HepG2 (cell line): ENCODE measurements around the gene DIPK1A. TPM values are rescaled to one million over a fixed set of nuclear protein-coding genes. Genes with fewer than 3 reads are reported as not detected.

Source experiments
- FOXK1 ChIP-seq: sonication (generic); formaldehyde crosslinking; IDR thresholded peaks from 2 replicates; pipeline ENCODE4 v1.4.0; 2020; ENCODE audit warnings: low read depth, missing genetic modification reagents, borderline replicate concordance
- MAFF ChIP-seq: IDR thresholded peaks from 2 replicates; pipeline ENCODE4 v1.6.1; 2011; ENCODE audit warnings: low read depth, low read length, improper control_type of control experiment
- MIER2 ChIP-seq: IDR thresholded peaks from 2 replicates; pipeline ENCODE4 v1.6.1; 2016; ENCODE audit warnings: missing biosample characterization, missing genetic modification reagents
- NBN ChIP-seq: fragments of 450-650 bp; conservative IDR thresholded peaks from 2 replicates; pipeline ENCODE4 v1.6.1; 2017
- NCOA1 ChIP-seq: sonication (generic); formaldehyde crosslinking; IDR thresholded peaks from 2 replicates; pipeline ENCODE4 v1.9.0; 2021; ENCODE audit warnings: missing genetic modification reagents
- NFYC ChIP-seq: IDR thresholded peaks from 2 replicates; pipeline ENCODE4 v1.6.1; 2016; ENCODE audit warnings: missing genetic modification reagents, missing compliant biosample characterization
- SIX1 ChIP-seq: sonication (generic); formaldehyde crosslinking; IDR thresholded peaks from 2 replicates; pipeline ENCODE4 v1.4.0; 2020; ENCODE audit warnings: missing genetic modification reagents, borderline replicate concordance
- SKI ChIP-seq: fragments of 450-650 bp; IDR thresholded peaks from one replicate; pipeline ENCODE4 v1.6.1; 2018; ENCODE audit warnings: mild to moderate bottlenecking; ENCODE audit not compliant: partially characterized antibody
- SSRP1 ChIP-seq: IDR thresholded peaks from 2 replicates; pipeline ENCODE4 v1.6.1; 2016; ENCODE audit warnings: control low read depth
- TBX3 ChIP-seq: fragments of 450-650 bp; IDR thresholded peaks from 2 replicates; pipeline ENCODE4 v1.6.1; 2017; ENCODE audit warnings: antibody characterized with exemption, mild to moderate bottlenecking, inconsistent platforms, borderline replicate concordance
- ZBTB1 ChIP-seq: sonication (generic); formaldehyde crosslinking; IDR thresholded peaks from 2 replicates; pipeline ENCODE4 v1.4.0; 2020; ENCODE audit warnings: missing genetic modification reagents, borderline replicate concordance
- ZNF652 ChIP-seq: IDR thresholded peaks from 2 replicates; pipeline ENCODE4 v1.6.1; 2016; ENCODE audit warnings: low read depth, borderline replicate concordance
- ZNF710 ChIP-seq: sonication (generic); formaldehyde crosslinking; IDR thresholded peaks from 2 replicates; pipeline ENCODE4 v1.5.0; 2020; ENCODE audit warnings: mild to moderate bottlenecking, missing genetic modification reagents, borderline replicate concordance
- ZNF749 ChIP-seq: sonication (generic); formaldehyde crosslinking; IDR thresholded peaks from 2 replicates; pipeline ENCODE4 v1.8.0; 2022; ENCODE audit warnings: mild to moderate bottlenecking, missing genetic modification reagents, moderate library complexity, borderline replicate concordance
- polyA plus RNA-seq, 8 experiments: library from polyadenylated mRNA; depleted of rRNA in 3 of 8; stranded (reverse) in 7 of 8; unstranded in 1 of 8; fragments of >200 nt; fragmentation: Illumina TruSeq in 4 of 8; extraction: Trizol in 4 of 8; gene quantifications; 2 replicates each; pipeline versions ENCODE4 v1.2.1 to v1.2.3, GENCODE V29; 2011 to 2016; ENCODE audit warnings: low read depth in 4 of 8, missing spikeins in 1 of 8, mixed read lengths in 1 of 8; ENCODE audit not compliant: insufficient read depth in 1 of 8
- total RNA-seq, 5 experiments: library from RNA; depleted of rRNA; stranded (reverse); fragments of >200 nt; fragmentation: Illumina TruSeq; extraction: Trizol; gene quantifications; 2 replicates each; pipeline ENCODE4 v1.2.3, GENCODE V29; 2016; ENCODE audit warnings: low read depth in 1 of 5
- TF ChIP-seq, protein P1 (sequence below): sonication (generic); formaldehyde crosslinking; IDR thresholded peaks from 2 replicates; pipeline ENCODE4 v1.5.0; 2020; ENCODE audit warnings: missing genetic modification reagents
- TF ChIP-seq, protein P2 (sequence below): IDR thresholded peaks from 2 replicates; pipeline ENCODE4 v1.4.0; 2020; ENCODE audit warnings: mild to moderate bottlenecking, missing genetic modification reagents
- TF ChIP-seq, protein P3 (sequence below), 2 experiments: sonication (generic) in 1 of 2; formaldehyde crosslinking in 1 of 2; IDR thresholded peaks; 2 replicates each; pipeline versions ENCODE4 v1.4.0 to v1.6.1; 2016 to 2020; ENCODE audit warnings: borderline replicate concordance in 1 of 2, low read depth in 1 of 2, mild to moderate bottlenecking in 1 of 2, missing genetic modification reagents in 1 of 2

DIPK1A gene
- total and polyA plus RNA-seq, 2 of the 13 experiments (the other 11 are each of a cell fraction or from before 2014, with no cell fraction given): 8.4 TPM

DNA sequence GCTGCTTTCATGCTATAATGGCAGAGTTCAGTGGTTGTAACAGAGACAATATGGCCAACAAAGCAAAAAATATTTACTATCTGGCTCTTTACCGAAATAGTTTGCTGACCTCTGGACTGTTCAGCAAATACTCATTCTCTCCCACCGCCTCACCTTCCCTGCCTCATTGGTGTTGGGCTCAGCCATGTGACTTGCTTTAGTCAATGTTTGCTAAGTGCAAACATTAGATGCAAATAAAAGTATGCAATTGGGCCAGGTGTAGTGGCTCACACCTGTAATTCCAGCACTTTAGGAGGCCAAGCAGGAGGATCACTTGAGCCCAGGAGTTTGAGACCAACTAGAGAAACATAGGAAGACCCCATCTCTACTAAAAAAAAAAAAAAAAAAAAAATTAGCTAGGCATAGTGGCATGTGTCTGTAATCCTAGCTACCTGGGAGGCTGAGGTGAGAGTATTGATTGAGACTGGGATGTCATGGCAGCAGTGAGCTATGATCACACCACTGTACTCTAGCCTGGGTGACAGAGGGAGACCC is 74.3 kb downstream of the DIPK1A start (continued):
- TF ChIP-seq TBX3 (peak; percentile 92), SKI (peak; percentile 68), NBN (no peak), ZNF710 (CRISPR knock-in tag) (no peak), ZNF652 (CRISPR knock-in tag) (peak; percentile 33; the same call in 1 of the 2 replicates), NFYC (CRISPR knock-in tag) (peak; percentile 75), SSRP1 (CRISPR knock-in tag) (no peak), FOXK1 (CRISPR knock-in tag) (peak; percentile 21; the same call in 1 of the 2 replicates), MAFF (peak; percentile 58; the same call in 1 of the 2 replicates), NCOA1 (CRISPR knock-in tag) (no peak), SIX1 (CRISPR knock-in tag) (no peak), MIER2 (CRISPR knock-in tag) (no peak), ZNF749 (CRISPR knock-in tag) (no peak), ZBTB1 (no peak)
- TF ChIP-seq, protein P1, sequence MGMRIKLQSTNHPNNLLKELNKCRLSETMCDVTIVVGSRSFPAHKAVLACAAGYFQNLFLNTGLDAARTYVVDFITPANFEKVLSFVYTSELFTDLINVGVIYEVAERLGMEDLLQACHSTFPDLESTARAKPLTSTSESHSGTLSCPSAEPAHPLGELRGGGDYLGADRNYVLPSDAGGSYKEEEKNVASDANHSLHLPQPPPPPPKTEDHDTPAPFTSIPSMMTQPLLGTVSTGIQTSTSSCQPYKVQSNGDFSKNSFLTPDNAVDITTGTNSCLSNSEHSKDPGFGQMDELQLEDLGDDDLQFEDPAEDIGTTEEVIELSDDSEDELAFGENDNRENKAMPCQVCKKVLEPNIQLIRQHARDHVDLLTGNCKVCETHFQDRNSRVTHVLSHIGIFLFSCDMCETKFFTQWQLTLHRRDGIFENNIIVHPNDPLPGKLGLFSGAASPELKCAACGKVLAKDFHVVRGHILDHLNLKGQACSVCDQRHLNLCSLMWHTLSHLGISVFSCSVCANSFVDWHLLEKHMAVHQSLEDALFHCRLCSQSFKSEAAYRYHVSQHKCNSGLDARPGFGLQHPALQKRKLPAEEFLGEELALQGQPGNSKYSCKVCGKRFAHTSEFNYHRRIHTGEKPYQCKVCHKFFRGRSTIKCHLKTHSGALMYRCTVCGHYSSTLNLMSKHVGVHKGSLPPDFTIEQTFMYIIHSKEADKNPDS (CRISPR knock-in tag): no peak
- TF ChIP-seq, protein P2, sequence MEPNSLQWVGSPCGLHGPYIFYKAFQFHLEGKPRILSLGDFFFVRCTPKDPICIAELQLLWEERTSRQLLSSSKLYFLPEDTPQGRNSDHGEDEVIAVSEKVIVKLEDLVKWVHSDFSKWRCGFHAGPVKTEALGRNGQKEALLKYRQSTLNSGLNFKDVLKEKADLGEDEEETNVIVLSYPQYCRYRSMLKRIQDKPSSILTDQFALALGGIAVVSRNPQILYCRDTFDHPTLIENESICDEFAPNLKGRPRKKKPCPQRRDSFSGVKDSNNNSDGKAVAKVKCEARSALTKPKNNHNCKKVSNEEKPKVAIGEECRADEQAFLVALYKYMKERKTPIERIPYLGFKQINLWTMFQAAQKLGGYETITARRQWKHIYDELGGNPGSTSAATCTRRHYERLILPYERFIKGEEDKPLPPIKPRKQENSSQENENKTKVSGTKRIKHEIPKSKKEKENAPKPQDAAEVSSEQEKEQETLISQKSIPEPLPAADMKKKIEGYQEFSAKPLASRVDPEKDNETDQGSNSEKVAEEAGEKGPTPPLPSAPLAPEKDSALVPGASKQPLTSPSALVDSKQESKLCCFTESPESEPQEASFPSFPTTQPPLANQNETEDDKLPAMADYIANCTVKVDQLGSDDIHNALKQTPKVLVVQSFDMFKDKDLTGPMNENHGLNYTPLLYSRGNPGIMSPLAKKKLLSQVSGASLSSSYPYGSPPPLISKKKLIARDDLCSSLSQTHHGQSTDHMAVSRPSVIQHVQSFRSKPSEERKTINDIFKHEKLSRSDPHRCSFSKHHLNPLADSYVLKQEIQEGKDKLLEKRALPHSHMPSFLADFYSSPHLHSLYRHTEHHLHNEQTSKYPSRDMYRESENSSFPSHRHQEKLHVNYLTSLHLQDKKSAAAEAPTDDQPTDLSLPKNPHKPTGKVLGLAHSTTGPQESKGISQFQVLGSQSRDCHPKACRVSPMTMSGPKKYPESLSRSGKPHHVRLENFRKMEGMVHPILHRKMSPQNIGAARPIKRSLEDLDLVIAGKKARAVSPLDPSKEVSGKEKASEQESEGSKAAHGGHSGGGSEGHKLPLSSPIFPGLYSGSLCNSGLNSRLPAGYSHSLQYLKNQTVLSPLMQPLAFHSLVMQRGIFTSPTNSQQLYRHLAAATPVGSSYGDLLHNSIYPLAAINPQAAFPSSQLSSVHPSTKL (CRISPR knock-in tag): peak; percentile 92
- TF ChIP-seq, protein P3, sequence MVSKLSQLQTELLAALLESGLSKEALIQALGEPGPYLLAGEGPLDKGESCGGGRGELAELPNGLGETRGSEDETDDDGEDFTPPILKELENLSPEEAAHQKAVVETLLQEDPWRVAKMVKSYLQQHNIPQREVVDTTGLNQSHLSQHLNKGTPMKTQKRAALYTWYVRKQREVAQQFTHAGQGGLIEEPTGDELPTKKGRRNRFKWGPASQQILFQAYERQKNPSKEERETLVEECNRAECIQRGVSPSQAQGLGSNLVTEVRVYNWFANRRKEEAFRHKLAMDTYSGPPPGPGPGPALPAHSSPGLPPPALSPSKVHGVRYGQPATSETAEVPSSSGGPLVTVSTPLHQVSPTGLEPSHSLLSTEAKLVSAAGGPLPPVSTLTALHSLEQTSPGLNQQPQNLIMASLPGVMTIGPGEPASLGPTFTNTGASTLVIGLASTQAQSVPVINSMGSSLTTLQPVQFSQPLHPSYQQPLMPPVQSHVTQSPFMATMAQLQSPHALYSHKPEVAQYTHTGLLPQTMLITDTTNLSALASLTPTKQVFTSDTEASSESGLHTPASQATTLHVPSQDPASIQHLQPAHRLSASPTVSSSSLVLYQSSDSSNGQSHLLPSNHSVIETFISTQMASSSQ (IDR thresholded peaks at IDR 0.05; ENCODE audit: low read depth): no peak
- TF ChIP-seq, protein P3 (CRISPR knock-in tag; IDR thresholded peaks at IDR 0.05; ENCODE audit: borderline replicate concordance): 0 out of 2 replicates have a peak, but pooled peaks have one; percentile 49
